ENCODE results near the gene SHC4. TPM values are rescaled to one million over a fixed set of nuclear protein-coding genes. Genes with fewer than 3 reads are reported as not detected.

SHC4 gene
- total RNA-seq, 2 donors from 2014 or later: 0.29 to 0.58 TPM

DNA sequence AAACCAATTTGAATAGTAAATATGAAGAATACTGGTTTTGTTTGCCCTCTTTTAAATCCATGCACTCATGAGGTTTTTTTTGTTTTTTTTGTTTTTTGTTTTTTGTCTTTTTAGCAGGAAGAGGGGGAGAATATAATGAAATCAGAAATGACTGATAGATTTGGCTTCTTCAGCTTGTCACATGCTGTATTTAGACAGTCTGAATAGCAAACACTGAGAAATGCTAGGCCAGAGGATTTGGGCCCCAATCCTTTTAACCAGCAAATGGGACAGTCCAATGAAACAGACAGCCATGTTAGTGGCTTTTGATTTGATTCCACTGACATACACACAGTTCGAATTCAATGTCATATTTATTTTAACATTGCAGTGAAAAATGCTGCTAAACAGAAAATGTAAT lies 138.6 kb downstream of the SHC4 start:
- no peaks in the 10 kb centered on the region for H3K4me1 ChIP-seq (ENCODE audit: control insufficient read depth, insufficient read depth, low read length)
- Mint-ChIP-seq H3K4me1 (peaks cover 13% of the 10 kb centered on the region), H3K9me3 (no peaks in the 10 kb centered on the region), H3K27me3 (ENCODE audit: insufficient read depth) (no peaks in the 10 kb centered on the region), H3K4me3 (no peak overlapping the region), H3K27ac (no peak overlapping the region), H3K36me3 (ENCODE audit: low read depth) (no peaks in the 10 kb centered on the region)
- TF ChIP-seq CTCF (conservative IDR thresholded peaks at IDR 0.05): no peak
- no peak for DNase-seq
- no peaks in the 10 kb centered on the region for H3K27me3 ChIP-seq (ENCODE audit: control insufficient read depth, insufficient read depth, low read length, poor library complexity, severe bottlenecking)
- no peak overlapping the region for H3K9ac ChIP-seq (ENCODE audit: extremely low read depth, low read length, poor library complexity, severe bottlenecking)
- no peak overlapping the region for H3K27ac ChIP-seq (ENCODE audit: low read depth, low read length)
- no peaks in the 10 kb centered on the region for H3K9me3 ChIP-seq (ENCODE audit: control insufficient read depth, low read length)
- no CpG with 5 or more reads among the region's 1 CpG for WGBS, 2 experiments (ENCODE audit: insufficient coverage in 1 of 2, insufficient read length in 1 of 2)
- H3K4me3 ChIP-seq (ENCODE audit: low read length): no peak overlapping the region
- no peaks in the 10 kb centered on the region for H3K36me3 ChIP-seq (ENCODE audit: control insufficient read depth, insufficient read depth, low read length)

DNA sequence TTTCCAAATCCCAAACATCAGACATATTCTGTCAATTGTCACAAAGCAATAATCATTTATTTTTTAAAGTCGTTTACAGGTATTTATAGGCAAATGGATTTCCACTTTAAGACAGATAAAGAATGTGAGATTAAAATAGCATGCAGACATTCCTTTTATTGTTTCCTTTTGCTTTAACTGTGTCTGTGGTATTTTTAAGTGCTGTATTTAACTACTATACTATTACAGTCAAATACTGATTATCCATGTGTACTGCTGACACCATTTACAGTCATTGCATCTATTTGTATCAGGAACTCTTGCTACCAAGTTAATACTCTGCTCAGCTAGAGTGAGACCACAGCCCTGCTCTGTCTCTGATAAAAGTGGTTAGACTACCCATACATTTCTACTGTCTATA lies 140.0 kb downstream of the SHC4 start:
- no peak overlapping the region for H3K27ac Mint-ChIP-seq
- H3K4me1 Mint-ChIP-seq: peaks cover 10% of the 10 kb centered on the region

GRCh38 chr15:48823237-48823636 lies 140.5 kb downstream of the SHC4 start:
- DNase-seq: peak; percentile 73
- TF ChIP-seq CTCF (conservative IDR thresholded peaks at IDR 0.05): no peak
- Histone ChIP-seq H3K4me3 (ENCODE audit: low read length) (no peak overlapping the region), H3K27ac (ENCODE audit: low read depth, low read length) (no peak overlapping the region), H3K9me3 (ENCODE audit: control insufficient read depth, low read length) (no peaks in the 10 kb centered on the region), H3K9ac (ENCODE audit: extremely low read depth, low read length, poor library complexity, severe bottlenecking) (no peak overlapping the region), H3K27me3 (ENCODE audit: control insufficient read depth, insufficient read depth, low read length, poor library complexity, severe bottlenecking) (no peaks in the 10 kb centered on the region), H3K4me1 (ENCODE audit: control insufficient read depth, insufficient read depth, low read length) (no peaks in the 10 kb centered on the region), H3K36me3 (ENCODE audit: control insufficient read depth, insufficient read depth, low read length) (no peaks in the 10 kb centered on the region)
- Mint-ChIP-seq H3K27ac (peak overlapping the region; percentile 22), H3K27me3 (ENCODE audit: insufficient read depth) (no peaks in the 10 kb centered on the region), H3K36me3 (ENCODE audit: low read depth) (no peaks in the 10 kb centered on the region), H3K4me3 (no peak overlapping the region), H3K4me1 (peaks cover 10% of the 10 kb centered on the region), H3K9me3 (no peaks in the 10 kb centered on the region)
- 4% methylated on average over 1 of the region's 1 CpG; no CpG with 5 or more reads in 1 of the 2 experiments for WGBS, 2 experiments (ENCODE audit: insufficient coverage in 1 of 2, insufficient read length in 1 of 2)

More for the DNA sequence above, 140.0 kb downstream of the SHC4 start:
- 88 to 100% methylated on average over 1 of the region's 1 CpG for WGBS, 2 experiments (ENCODE audit: insufficient coverage in 1 of 2, insufficient read length in 1 of 2)
- no peaks in the 10 kb centered on the region for H3K36me3 Mint-ChIP-seq (ENCODE audit: low read depth)
- no peak overlapping the region for H3K4me3 Mint-ChIP-seq
- DNase-seq: no peak
- Histone ChIP-seq H3K9ac (ENCODE audit: extremely low read depth, low read length, poor library complexity, severe bottlenecking) (no peak overlapping the region), H3K4me3 (ENCODE audit: low read length) (no peak overlapping the region), H3K4me1 (ENCODE audit: control insufficient read depth, insufficient read depth, low read length) (no peaks in the 10 kb centered on the region), H3K36me3 (ENCODE audit: control insufficient read depth, insufficient read depth, low read length) (no peaks in the 10 kb centered on the region), H3K27ac (ENCODE audit: low read depth, low read length) (no peak overlapping the region), H3K27me3 (ENCODE audit: control insufficient read depth, insufficient read depth, low read length, poor library complexity, severe bottlenecking) (no peaks in the 10 kb centered on the region), H3K9me3 (ENCODE audit: control insufficient read depth, low read length) (no peaks in the 10 kb centered on the region)
- no peaks in the 10 kb centered on the region for H3K9me3 Mint-ChIP-seq
- no peak for TF ChIP-seq CTCF (conservative IDR thresholded peaks at IDR 0.05)
- no peaks in the 10 kb centered on the region for H3K27me3 Mint-ChIP-seq (ENCODE audit: insufficient read depth)

Measured in endodermal cell (in vitro differentiated cells).